GM12801 (cell line): Measurements from ENCODE around the gene CDC42EP2.

Source experiments
- CTCF ChIP-seq: IDR thresholded peaks from one replicate; pipeline ENCODE4 v1.5.1; 2011; ENCODE audit warnings: control low read depth; ENCODE audit not compliant: insufficient read length; ENCODE audit errors: extremely low read depth

Gene CDC42EP2

GRCh38 chr11:65355013-65355775, 40.5 kb downstream of the CDC42EP2 start:
- no peak for TF ChIP-seq CTCF

DNA sequence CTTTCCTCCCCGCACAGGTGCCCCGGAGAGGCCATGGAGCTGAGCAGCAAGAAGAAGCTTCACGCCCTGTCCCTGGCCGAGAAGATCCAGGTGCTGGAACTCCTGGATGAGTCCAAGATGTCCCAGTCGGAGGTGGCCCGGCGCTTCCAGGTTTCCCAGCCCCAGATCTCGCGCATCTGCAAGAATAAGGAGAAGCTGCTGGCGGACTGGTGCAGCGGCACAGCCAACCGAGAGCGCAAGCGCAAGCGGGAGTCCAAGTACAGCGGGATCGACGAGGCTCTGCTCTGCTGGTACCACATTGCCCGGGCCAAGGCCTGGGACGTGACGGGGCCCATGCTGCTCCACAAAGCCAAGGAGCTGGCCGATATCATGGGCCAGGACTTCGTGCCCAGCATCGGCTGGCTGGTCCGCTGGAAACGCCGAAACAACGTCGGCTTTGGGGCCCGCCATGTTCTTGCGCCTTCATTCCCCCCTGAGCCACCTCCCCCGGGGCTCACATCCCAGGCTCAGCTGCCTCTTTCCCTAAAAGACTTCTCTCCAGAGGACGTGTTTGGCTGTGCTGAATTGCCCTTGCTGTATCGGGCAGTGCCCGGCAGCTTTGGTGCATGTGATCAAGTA, 41.2 kb downstream of the CDC42EP2 start:
- no peak for TF ChIP-seq CTCF

DNA sequence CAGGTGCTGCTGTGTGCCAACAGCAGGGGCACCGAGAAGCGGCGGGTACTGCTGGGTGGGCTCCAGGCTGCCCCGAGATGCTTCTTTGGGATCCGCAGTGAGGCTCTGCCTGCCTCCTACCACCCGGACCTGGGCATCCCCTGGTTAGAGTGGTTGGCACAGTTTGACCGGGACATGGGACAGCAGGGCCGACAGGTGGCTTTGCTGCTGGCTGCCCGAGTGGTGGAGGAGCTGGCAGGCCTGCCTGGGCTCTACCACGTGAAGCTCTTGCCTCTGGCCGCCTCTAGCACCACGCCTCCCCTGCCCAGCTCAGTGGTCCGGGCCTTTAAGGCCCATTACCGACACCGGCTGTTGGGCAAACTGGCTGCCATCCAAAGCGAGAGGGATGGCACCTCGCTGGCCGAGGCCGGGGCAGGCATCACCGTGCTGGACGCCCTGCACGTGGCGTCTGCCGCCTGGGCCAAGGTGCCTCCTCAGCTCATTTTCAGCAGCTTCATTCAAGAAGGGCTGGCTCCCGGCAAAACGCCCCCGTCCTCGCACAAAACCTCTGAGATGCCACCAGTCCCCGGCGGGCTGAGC, 41.8 kb downstream of the CDC42EP2 start:
- no peak for TF ChIP-seq CTCF

DNA sequence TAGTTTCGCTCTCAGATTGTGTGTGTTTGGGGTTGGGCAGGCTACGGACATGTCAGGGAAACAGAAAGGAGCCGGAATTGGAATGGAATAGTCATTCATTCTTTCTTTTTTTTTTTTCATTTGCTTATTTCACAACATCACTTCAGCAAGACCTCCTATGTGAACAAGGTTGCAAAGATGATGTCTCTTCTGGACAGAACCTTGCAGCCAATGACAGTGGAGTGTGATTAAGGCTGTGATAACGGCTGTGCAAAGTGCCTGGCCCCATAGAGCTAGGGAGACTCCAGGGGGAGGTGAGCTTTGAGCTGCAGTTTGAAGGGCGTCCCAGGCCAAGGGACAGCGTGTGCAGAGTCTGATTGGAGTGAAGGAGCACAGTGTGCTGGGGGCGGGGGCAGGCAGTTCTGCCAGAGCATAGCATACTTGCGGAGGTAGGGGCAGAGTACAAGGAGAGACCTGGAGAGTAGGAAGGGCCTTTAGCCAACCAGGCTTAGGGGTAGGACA, 43.2 kb downstream of the CDC42EP2 start:
- no peak for TF ChIP-seq CTCF

DNA sequence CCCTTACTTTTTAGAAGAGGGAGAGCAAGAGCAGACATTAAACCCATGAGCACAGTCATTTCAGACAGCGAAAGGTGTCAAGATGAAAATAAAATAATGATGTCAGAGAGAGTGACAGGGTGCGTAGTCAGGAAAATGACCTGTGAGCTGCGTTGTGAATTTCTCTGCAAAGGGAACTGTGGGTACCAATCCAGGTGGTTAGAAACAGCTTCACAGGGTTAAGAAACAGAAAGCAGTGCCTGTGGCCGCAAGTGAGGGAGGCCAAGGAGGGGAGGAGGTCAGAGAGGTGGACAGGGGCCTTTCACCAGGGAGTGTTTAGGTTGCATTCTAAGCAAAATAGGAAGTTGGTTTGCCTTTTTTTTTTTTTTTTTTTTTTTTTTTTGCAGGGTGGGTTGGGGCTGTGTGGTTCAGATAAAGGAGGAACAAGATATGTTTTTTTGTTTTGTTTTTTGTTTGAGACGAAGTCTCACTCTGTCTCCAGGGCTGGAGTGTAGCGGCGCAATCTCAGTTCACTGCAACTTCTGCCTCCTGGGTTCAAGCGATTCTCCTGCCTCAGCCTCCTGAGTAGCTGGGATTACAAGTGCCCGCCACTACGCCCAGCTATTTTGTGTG, 47.8 kb downstream of the CDC42EP2 start:
- TF ChIP-seq CTCF = no peak

DNA sequence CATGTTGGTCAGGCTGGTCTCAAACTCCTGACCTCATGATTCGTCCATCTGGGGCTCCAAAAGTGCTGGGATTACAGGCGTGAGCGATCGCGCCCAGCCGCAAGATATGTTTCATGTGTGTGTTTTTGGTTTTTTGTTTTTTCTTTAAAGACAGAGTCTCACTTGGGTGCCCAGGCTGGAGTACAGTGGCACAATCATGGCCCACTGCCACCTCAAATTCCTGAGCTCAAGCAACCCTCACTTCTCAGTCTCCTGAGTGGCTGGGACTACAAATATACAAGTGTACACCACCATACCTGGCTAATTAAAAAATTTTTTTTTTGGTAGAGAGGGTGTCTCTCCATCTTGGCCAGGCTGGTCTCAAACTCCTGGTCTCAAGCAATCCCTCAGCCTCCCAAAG, 48.3 kb downstream of the CDC42EP2 start:
- no peak for TF ChIP-seq CTCF

DNA sequence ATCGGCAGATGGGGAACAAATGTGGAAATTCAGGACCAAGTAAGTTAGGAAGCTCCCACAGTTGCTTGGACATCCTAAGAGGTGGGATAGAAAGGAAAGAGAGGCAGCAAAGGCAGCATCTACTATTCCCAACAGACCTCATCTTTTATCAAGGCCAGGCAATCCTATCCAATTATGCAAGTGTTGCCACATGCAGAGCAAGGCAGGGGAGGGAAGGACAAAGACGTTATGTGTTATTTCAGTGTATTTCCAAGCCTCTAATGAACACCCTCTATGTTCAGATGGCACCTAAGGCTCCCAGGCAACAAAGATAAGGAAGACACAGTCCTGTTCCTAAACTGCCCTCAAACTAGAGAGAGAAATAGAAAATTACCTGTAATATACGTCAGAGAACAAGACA, 49.1 kb downstream of the CDC42EP2 start:
- no peak for TF ChIP-seq CTCF
